Fibroblast of the aortic adventitia (primary cell): ENCODE results near the gene HAL. TPM values are rescaled to one million over a fixed set of nuclear protein-coding genes. Genes with fewer than 3 reads are reported as not detected.

ENCODE experiments used
- DNase-seq: peaks from one replicate; pipeline ENCODE4 v3.0.0-alpha.2; 2010; ENCODE audit warnings: low read depth
- H3K4me3 ChIP-seq: 2 replicates; pipeline ENCODE4 v1.5.1; 2011; ENCODE audit warnings: low read depth, mild to moderate bottlenecking, control low read depth, low read length, moderate library complexity
- CTCF ChIP-seq: IDR thresholded peaks from 2 replicates; pipeline ENCODE4 v1.5.1; 2011; ENCODE audit warnings: mild to moderate bottlenecking, low read length, control low read depth, inconsistent platforms; ENCODE audit not compliant: insufficient read depth
- total RNA-seq: library from RNA; depleted of rRNA; stranded (reverse); fragments of >200 nt; gene quantifications from 2 replicates; pipeline ENCODE4 v1.2.3, GENCODE V29; 2012; ENCODE audit warnings: low replicate concordance

Gene HAL
- 0.09 and 2.2 TPM in 2 replicates for total RNA-seq

DNA sequence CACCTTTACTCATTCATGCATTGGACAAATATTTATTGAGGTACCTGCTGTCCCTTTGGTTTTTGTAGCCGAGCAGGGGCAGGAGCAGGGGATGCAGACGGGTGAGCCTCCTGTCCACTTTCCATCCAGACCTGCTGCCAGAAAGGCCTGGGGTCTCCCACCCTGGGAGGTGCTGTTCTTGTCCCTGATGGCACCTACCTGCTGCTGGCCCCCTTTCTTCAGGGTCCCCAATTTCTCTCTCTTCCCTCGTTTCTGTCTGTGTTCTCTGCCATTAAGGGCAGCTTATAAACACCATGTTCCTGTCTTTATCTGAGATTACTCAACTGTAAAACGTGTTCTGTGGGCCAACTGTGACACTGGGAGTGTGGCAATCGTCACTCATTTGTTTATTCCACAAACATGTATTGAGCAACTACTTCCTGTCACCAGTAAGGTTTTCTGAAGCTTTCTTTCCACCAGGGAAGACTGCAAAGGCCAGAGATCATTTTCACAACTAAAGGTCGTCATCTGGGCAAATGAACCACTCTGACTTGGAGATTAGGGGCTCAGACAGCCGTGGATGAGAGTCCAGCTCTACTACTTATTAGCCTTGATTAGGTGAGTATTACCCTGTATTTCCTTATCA is at the start of gene HAL:
TSS of gene HAL (minus strand) at position 311 of the 625 bp plus-strand sequence. CDS start 434 bp downstream, outside the sequence.
- H3K4me3 ChIP-seq = no peak within 1 kb of the TSS
- DNase-seq = no peak
- no peak for TF ChIP-seq CTCF

- DNase-seq = no peak
- no peak for TF ChIP-seq CTCF
- no peak overlapping the region for H3K4me3 ChIP-seq
These were observed 49.4 kb upstream of the HAL start for GRCh38 chr12:96045566-96045965.

DNA sequence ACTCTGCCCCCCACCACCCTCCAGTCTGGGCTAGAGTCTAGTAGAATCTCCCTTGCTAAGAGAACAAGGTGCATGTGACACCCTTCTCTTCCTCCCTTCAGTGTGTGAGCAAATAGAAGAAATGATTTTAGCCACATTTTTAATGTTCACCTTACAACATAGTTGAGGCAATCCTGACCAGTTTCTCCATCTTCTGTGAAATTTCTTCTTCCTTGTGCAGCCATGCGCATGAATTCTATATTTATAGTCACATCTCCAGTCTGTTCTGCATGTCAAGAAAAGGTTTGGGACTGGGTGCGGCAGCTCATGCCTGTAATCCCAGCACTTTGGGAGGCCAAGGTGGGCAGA is 48.8 kb upstream of the HAL start:
- DNase-seq = no peak
- TF ChIP-seq CTCF = no peak
- no peak overlapping the region for H3K4me3 ChIP-seq

- DNase-seq = peak; percentile 82
- no peak for TF ChIP-seq CTCF
- no peak overlapping the region for H3K4me3 ChIP-seq
These were observed 48.1 kb upstream of the HAL start for GRCh38 chr12:96044017-96044942.

DNA sequence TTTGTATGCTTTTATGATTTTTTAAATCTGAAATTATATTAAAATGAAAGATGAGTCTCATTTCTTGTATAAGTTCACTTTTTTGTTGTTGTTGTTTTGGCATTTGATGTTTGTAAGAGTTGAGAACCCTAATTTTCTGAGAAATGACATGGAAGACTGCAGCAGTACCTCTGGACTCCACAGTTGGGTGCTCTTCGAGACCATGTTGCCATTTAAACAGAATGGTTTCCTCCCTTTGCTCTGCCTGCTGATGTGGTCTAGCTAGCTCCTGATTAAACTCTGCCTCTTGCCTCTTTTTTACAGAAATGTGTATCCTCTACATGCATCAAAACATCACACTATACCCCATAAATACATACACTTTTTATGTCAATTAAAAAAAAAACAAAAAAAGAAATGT is 45.0 kb upstream of the HAL start:
- TF ChIP-seq CTCF = no peak
- no peak for DNase-seq
- H3K4me3 ChIP-seq = no peak overlapping the region

- no peak for DNase-seq
- no peak for TF ChIP-seq CTCF
- H3K4me3 ChIP-seq = no peak overlapping the region
These were observed 44.4 kb upstream of the HAL start for GRCh38 chr12:96040305-96041133.
